Brain microvascular endothelial cell (primary cell): ENCODE measurements around the gene CCDC77.
"Not testable (repeated sequence)": the region's sequence is repeated elsewhere in the genome, so short reads cannot be mapped to it uniquely, and the experiment has no call there.

Experiments
- DNase-seq: peaks from one replicate; pipeline ENCODE4 v3.0.0-alpha.2; 2020
- H3K27ac ChIP-seq: fragments of 250-450 bp; sonication (Bioruptor Pico); 2 replicates; pipeline ENCODE4 v1.5.1; 2020; ENCODE audit warnings: mild to moderate bottlenecking, moderate library complexity
- H3K27me3 ChIP-seq: fragments of 250-450 bp; sonication (Bioruptor Pico); replicated peaks from 2 replicates; pipeline ENCODE4 v1.5.1; 2020; ENCODE audit warnings: mild to moderate bottlenecking
- H3K36me3 ChIP-seq: fragments of 250-450 bp; sonication (Bioruptor Pico); replicated peaks from 2 replicates; pipeline ENCODE4 v1.5.1; 2020; ENCODE audit warnings: mild to moderate bottlenecking
- H3K4me3 ChIP-seq: 2 replicates; pipeline ENCODE4 v1.5.1; 2011; ENCODE audit warnings: low read depth, mild to moderate bottlenecking, control low read depth, low read length, moderate library complexity
- CTCF ChIP-seq: IDR thresholded peaks from 2 replicates; pipeline ENCODE4 v1.5.1; 2011; ENCODE audit warnings: low read depth, mild to moderate bottlenecking, moderate library complexity, low read length, control low read depth, inconsistent platforms; ENCODE audit errors: missing control alignments
- in situ Hi-C: cut with HindIII; loops from 2 replicates; pipeline ENCODE4 v1.10.0; 2017; ENCODE audit warnings: low sequenced_read_pairs, low pct_ligation_motif_present

The CCDC77 gene

GRCh38 chr12:401235-402028 lies at the start of gene CCDC77:
Gene CCDC77, plus strand, starts transcription at chr12:401644. Its CDS starts 7,740 bp downstream, at chr12:409384.
- peak; percentile 29 for TF ChIP-seq CTCF
- peak within 1 kb of the TSS; percentile 7 for H3K27ac ChIP-seq
- H3K36me3 ChIP-seq = no peaks in the 10 kb centered on the region
- H3K4me3 ChIP-seq = peak within 1 kb of the TSS; percentile 85
- in situ Hi-C loops = no loop called here
- no peaks in the 10 kb centered on the region for H3K27me3 ChIP-seq
- DNase-seq = peak; percentile 90

- TF ChIP-seq CTCF = no peak
- Histone ChIP-seq H3K27ac (no peak overlapping the region), H3K36me3 (peaks cover 55% of the 10 kb centered on the region), H3K27me3 (no peaks in the 10 kb centered on the region), H3K4me3 (no peak overlapping the region)
- in situ Hi-C loops = no loop called here
- DNase-seq = peak; percentile 4
Observed at GRCh38 chr12:356276-356988, 45.0 kb upstream of the CCDC77 start.

GRCh38 chr12:359091-359490 lies 42.4 kb upstream of the CCDC77 start:
- H3K4me3 ChIP-seq = no peak overlapping the region
- H3K36me3 ChIP-seq = peaks cover 51% of the 10 kb centered on the region
- no peak for TF ChIP-seq CTCF
- no peak for DNase-seq
- in situ Hi-C loops = no loop called here
- H3K27me3 ChIP-seq = no peaks in the 10 kb centered on the region
- no peak overlapping the region for H3K27ac ChIP-seq

GRCh38 chr12:366820-367219 lies 34.6 kb upstream of the CCDC77 start:
- peaks cover 58% of the 10 kb centered on the region for H3K36me3 ChIP-seq
- DNase-seq = no peak
- no peak for TF ChIP-seq CTCF
- H3K4me3 ChIP-seq = no peak overlapping the region
- H3K27ac ChIP-seq = no peak overlapping the region
- no peaks in the 10 kb centered on the region for H3K27me3 ChIP-seq
- in situ Hi-C loops = no loop called here

- H3K27ac ChIP-seq = no peak overlapping the region
- peaks cover 48% of the 10 kb centered on the region for H3K36me3 ChIP-seq
- DNase-seq = no peak
- H3K27me3 ChIP-seq = no peaks in the 10 kb centered on the region
- TF ChIP-seq CTCF = no peak
- in situ Hi-C loops = no loop called here
- no peak overlapping the region for H3K4me3 ChIP-seq
Observed at GRCh38 chr12:367972-368371, 33.5 kb upstream of the CCDC77 start.

- in situ Hi-C loops, DNase-seq, H3K4me3 ChIP-seq, H3K27ac ChIP-seq, H3K27me3 ChIP-seq: not testable (repeated sequence)
- H3K36me3 ChIP-seq = peaks cover 44% of the 10 kb centered on the region
Observed at GRCh38 chr12:370739-371485, 30.5 kb upstream of the CCDC77 start.
